CD4-positive, alpha-beta T cell treated with Interleukin-6 at 100 ng/mL for 8 hours (primary cell): ENCODE data around the gene CXorf58.

Source experiments
- DNase-seq: peaks from one replicate; pipeline ENCODE4 v3.0.0-alpha.2; 2020; ENCODE audit warnings: mixed read lengths, low spot score

CXorf58 gene

GRCh38 chrX:23900220-23900797 is 7.5 kb upstream of the CXorf58 start:
- DNase-seq, result no peak

GRCh38 chrX:23901060-23901459 is 6.7 kb upstream of the CXorf58 start:
- DNase-seq, result no peak

GRCh38 chrX:23901805-23902204 is 6.0 kb upstream of the CXorf58 start:
- DNase-seq, result peak; percentile 50

- peak; percentile 19 for DNase-seq
Measured at GRCh38 chrX:23902419-23902818, 5.4 kb upstream of the CXorf58 start.

- no peak for DNase-seq
Measured at GRCh38 chrX:23904096-23904495, 3.7 kb upstream of the CXorf58 start.

GRCh38 chrX:23907111-23907497 is 702 bp upstream of the CXorf58 start:
- DNase-seq, result no peak

- no peak for DNase-seq
Measured at GRCh38 chrX:23908219-23909004, 606 bp downstream of the CXorf58 start.

- DNase-seq, result no peak
Measured at GRCh38 chrX:23911126-23911835, 3.5 kb downstream of the CXorf58 start.

- DNase-seq, result no peak
Measured at GRCh38 chrX:23919148-23919547, 11.3 kb downstream of the CXorf58 start.

GRCh38 chrX:23919706-23920320 is 12.0 kb downstream of the CXorf58 start:
- DNase-seq, result no peak

GRCh38 chrX:23926015-23926414 is 18.2 kb downstream of the CXorf58 start:
- DNase-seq, result no peak

- peak; percentile 9 for DNase-seq
Measured at GRCh38 chrX:23930894-23931604, 23.2 kb downstream of the CXorf58 start.

GRCh38 chrX:23932046-23932445 is 24.2 kb downstream of the CXorf58 start:
- DNase-seq, result no peak

- DNase-seq, result no peak
Measured at GRCh38 chrX:23935106-23935505, 27.3 kb downstream of the CXorf58 start.

- DNase-seq, result no peak
Measured at GRCh38 chrX:23936180-23936579, 28.4 kb downstream of the CXorf58 start.

GRCh38 chrX:23937100-23937499 is 29.3 kb downstream of the CXorf58 start:
- DNase-seq, result no peak

GRCh38 chrX:23938690-23939089 is 30.9 kb downstream of the CXorf58 start:
- no peak for DNase-seq

GRCh38 chrX:23939203-23939602 is 31.4 kb downstream of the CXorf58 start:
- no peak for DNase-seq

GRCh38 chrX:23944234-23944633 is 36.4 kb downstream of the CXorf58 start:
- no peak for DNase-seq

GRCh38 chrX:23945206-23945605 is 37.4 kb downstream of the CXorf58 start:
- DNase-seq, result no peak

GRCh38 chrX:23952391-23952790 is 44.6 kb downstream of the CXorf58 start:
- no peak for DNase-seq
